GM12878 (cell line): ENCODE measurements around the gene NXPE1. TPM values are rescaled to one million over a fixed set of nuclear protein-coding genes. Genes with fewer than 3 reads are reported as not detected.

Experiments used
- NFIC ChIP-seq: IDR thresholded peaks from 2 replicates; pipeline ENCODE4 v1.6.1; 2012; ENCODE audit warnings: low read depth, mild to moderate bottlenecking, inconsistent platforms, low read length, moderate library complexity
- NR2C1 ChIP-seq: fragments of 450-650 bp; IDR thresholded peaks from 2 replicates; pipeline ENCODE4 v1.6.1; 2017; ENCODE audit warnings: antibody characterized with exemption, mild to moderate bottlenecking, moderate library complexity
- NR2F1 ChIP-seq: fragments of 450-650 bp; conservative IDR thresholded peaks from 2 replicates; pipeline ENCODE4 v1.6.1; 2017; ENCODE audit warnings: mild to moderate bottlenecking
- polyA plus RNA-seq, 11 experiments: library from polyadenylated mRNA; depleted of rRNA in 4 of 11; unstranded in 6 of 11; stranded (reverse) in 5 of 11; fragments of >200 nt; fragmentation: Nextera tagmentation in 4 of 11; fragmentation: Illumina TruSeq in 1 of 11; extraction: Ambion mirVana in 4 of 11; extraction: Trizol in 1 of 11; gene quantifications; 1 replicate in 1 of 11; 2 replicates in 10 of 11; pipeline versions ENCODE4 v1.2.1 to v1.2.3, GENCODE V29; 2011 to 2016; ENCODE audit warnings: inconsistent platforms in 2 of 11, missing spikeins in 2 of 11, low read depth in 1 of 11
- total RNA-seq, 4 experiments: library from RNA; depleted of rRNA in 3 of 4; stranded (reverse); fragments of >200 nt in 3 of 4; fragmentation: Illumina TruSeq in 1 of 4; extraction: Trizol in 1 of 4; gene quantifications; 2 replicates each; pipeline versions ENCODE4 v1.2.1 to v1.2.3, GENCODE V29; 2013 to 2021
- TF ChIP-seq, protein P1 (sequence below): IDR thresholded peaks from 2 replicates; pipeline ENCODE4 v1.6.1; 2012; ENCODE audit warnings: improper control_type of control experiment, low read depth, low read length; ENCODE audit not compliant: insufficient replicate concordance
- TF ChIP-seq, protein P2 (sequence below): IDR thresholded peaks from 2 replicates; pipeline ENCODE4 v1.6.1; 2012; ENCODE audit warnings: mild to moderate bottlenecking, low read depth, low read length

NXPE1 gene
- total and polyA plus RNA-seq, 10 of the 15 experiments (the other 5 are each of a cell fraction or from before 2014, with no cell fraction given) = not detected

DNA sequence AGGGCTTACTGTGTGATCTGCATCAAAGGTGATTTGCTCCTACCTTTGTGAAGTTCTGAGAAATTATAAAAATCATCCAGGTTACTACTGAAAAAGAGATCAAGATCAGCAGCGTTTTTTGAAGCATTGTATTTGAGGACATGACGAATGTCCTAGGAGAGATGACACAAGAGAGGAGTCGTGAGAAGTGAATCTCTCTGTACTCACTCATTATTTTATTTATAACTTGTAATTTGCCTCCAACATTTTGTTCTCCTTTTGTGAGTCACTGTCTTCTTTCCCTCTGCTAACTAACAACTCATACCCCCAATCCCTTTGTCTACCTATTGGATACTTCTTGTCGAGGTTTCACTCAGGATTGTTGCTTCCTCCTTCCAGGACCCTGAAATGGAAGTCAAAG is 8.6 kb downstream of the NXPE1 start (continued):
- TF ChIP-seq, protein P1, sequence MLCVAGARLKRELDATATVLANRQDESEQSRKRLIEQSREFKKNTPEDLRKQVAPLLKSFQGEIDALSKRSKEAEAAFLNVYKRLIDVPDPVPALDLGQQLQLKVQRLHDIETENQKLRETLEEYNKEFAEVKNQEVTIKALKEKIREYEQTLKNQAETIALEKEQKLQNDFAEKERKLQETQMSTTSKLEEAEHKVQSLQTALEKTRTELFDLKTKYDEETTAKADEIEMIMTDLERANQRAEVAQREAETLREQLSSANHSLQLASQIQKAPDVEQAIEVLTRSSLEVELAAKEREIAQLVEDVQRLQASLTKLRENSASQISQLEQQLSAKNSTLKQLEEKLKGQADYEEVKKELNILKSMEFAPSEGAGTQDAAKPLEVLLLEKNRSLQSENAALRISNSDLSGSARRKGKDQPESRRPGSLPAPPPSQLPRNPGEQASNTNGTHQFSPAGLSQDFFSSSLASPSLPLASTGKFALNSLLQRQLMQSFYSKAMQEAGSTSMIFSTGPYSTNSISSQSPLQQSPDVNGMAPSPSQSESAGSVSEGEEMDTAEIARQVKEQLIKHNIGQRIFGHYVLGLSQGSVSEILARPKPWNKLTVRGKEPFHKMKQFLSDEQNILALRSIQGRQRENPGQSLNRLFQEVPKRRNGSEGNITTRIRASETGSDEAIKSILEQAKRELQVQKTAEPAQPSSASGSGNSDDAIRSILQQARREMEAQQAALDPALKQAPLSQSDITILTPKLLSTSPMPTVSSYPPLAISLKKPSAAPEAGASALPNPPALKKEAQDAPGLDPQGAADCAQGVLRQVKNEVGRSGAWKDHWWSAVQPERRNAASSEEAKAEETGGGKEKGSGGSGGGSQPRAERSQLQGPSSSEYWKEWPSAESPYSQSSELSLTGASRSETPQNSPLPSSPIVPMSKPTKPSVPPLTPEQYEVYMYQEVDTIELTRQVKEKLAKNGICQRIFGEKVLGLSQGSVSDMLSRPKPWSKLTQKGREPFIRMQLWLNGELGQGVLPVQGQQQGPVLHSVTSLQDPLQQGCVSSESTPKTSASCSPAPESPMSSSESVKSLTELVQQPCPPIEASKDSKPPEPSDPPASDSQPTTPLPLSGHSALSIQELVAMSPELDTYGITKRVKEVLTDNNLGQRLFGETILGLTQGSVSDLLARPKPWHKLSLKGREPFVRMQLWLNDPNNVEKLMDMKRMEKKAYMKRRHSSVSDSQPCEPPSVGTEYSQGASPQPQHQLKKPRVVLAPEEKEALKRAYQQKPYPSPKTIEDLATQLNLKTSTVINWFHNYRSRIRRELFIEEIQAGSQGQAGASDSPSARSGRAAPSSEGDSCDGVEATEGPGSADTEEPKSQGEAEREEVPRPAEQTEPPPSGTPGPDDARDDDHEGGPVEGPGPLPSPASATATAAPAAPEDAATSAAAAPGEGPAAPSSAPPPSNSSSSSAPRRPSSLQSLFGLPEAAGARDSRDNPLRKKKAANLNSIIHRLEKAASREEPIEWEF = no peak
- TF ChIP-seq NFIC = no peak
- TF ChIP-seq NR2C1 = no peak
- TF ChIP-seq, protein P2, sequence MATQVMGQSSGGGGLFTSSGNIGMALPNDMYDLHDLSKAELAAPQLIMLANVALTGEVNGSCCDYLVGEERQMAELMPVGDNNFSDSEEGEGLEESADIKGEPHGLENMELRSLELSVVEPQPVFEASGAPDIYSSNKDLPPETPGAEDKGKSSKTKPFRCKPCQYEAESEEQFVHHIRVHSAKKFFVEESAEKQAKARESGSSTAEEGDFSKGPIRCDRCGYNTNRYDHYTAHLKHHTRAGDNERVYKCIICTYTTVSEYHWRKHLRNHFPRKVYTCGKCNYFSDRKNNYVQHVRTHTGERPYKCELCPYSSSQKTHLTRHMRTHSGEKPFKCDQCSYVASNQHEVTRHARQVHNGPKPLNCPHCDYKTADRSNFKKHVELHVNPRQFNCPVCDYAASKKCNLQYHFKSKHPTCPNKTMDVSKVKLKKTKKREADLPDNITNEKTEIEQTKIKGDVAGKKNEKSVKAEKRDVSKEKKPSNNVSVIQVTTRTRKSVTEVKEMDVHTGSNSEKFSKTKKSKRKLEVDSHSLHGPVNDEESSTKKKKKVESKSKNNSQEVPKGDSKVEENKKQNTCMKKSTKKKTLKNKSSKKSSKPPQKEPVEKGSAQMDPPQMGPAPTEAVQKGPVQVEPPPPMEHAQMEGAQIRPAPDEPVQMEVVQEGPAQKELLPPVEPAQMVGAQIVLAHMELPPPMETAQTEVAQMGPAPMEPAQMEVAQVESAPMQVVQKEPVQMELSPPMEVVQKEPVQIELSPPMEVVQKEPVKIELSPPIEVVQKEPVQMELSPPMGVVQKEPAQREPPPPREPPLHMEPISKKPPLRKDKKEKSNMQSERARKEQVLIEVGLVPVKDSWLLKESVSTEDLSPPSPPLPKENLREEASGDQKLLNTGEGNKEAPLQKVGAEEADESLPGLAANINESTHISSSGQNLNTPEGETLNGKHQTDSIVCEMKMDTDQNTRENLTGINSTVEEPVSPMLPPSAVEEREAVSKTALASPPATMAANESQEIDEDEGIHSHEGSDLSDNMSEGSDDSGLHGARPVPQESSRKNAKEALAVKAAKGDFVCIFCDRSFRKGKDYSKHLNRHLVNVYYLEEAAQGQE = no peak
- no peak for TF ChIP-seq NR2F1
